ENCODE measurements around the gene SULT1A1.
A peak's percentile ranks its signal among the peaks of the same experiment; 100 is the strongest.

GRCh38 chr16:28596840-28597691 is 12.8 kb downstream of the SULT1A1 start, which contains the start of gene SULT1A2:
- TF ChIP-seq MXD1 (CRISPR knock-in tag; IDR thresholded peaks at IDR 0.05) (no peak), NR2F2 (IDR thresholded peaks at IDR 0.05; ENCODE audit: borderline replicate concordance, low read depth) (no peak), PCBP1 (IDR thresholded peaks at IDR 0.05; ENCODE audit: borderline replicate concordance, low read depth, low read length) (no peak), ZNF614 (CRISPR knock-in tag; IDR thresholded peaks at IDR 0.05; ENCODE audit: borderline replicate concordance) (no peak), NR2C2 (CRISPR knock-in tag; IDR thresholded peaks at IDR 0.05; ENCODE audit: borderline replicate concordance) (peak; percentile 70; the same call in 1 of the 2 replicates), MXI1 (IDR thresholded peaks at IDR 0.05; ENCODE audit: borderline replicate concordance, low read depth, low read length) (no peak)
